RWPE2 (cell line): Measurements from ENCODE around the gene PPM1L.

Experiments
- ATAC-seq: fragments of 200-7000 bp; cut with Tn5 transposase; 3 replicates; pipeline ENCODE4 v1.9.1; 2021; ENCODE audit warnings: low read depth
- DNase-seq: peaks from one replicate; pipeline ENCODE4 v3.0.0-alpha.2; 2020; ENCODE audit warnings: low spot score
- H3K27ac ChIP-seq: fragments of 450-650 bp; 2 replicates; pipeline ENCODE4 v1.5.1; 2017; ENCODE audit warnings: mild to moderate bottlenecking; ENCODE audit not compliant: poor library complexity, severe bottlenecking
- H3K27me3 ChIP-seq: fragments of 250-450 bp; sonication (Bioruptor Pico); 2 replicates; pipeline ENCODE4 v1.5.1; 2021; ENCODE audit warnings: mild to moderate bottlenecking, moderate library complexity; ENCODE audit not compliant: insufficient read depth, poor library complexity, severe bottlenecking
- H3K36me3 ChIP-seq: fragments of 250-450 bp; sonication (Bioruptor Pico); 2 replicates; pipeline ENCODE4 v1.5.1; 2020; ENCODE audit warnings: low read depth, mild to moderate bottlenecking, moderate library complexity
- H3K4me1 ChIP-seq: fragments of 250-450 bp; sonication (Bioruptor Pico); 2 replicates; pipeline ENCODE4 v1.5.1; 2021; ENCODE audit warnings: mild to moderate bottlenecking, moderate library complexity; ENCODE audit not compliant: insufficient read depth, poor library complexity, severe bottlenecking
- H3K4me3 ChIP-seq: fragments of 250-450 bp; sonication (Bioruptor Pico); 2 replicates; pipeline ENCODE4 v1.5.1; 2021; ENCODE audit warnings: mild to moderate bottlenecking, moderate library complexity; ENCODE audit not compliant: severe bottlenecking
- H3K9me3 ChIP-seq: fragments of 250-450 bp; sonication (Bioruptor Pico); 2 replicates; pipeline ENCODE4 v1.5.1; 2021; ENCODE audit warnings: mild to moderate bottlenecking, moderate library complexity; ENCODE audit not compliant: severe bottlenecking
- CTCF ChIP-seq: fragments of 450-650 bp; IDR thresholded peaks from one replicate; pipeline ENCODE4 v1.5.1; 2017; ENCODE audit warnings: mild to moderate bottlenecking, moderate library complexity; ENCODE audit not compliant: poor library complexity, severe bottlenecking

The PPM1L gene

GRCh38 chr3:160809453-160809852 is 53.4 kb downstream of the PPM1L start:
- Histone ChIP-seq H3K9me3 (no peaks in the 10 kb centered on the region), H3K27me3 (no peaks in the 10 kb centered on the region), H3K36me3 (no peaks in the 10 kb centered on the region), H3K27ac (no peak overlapping the region), H3K4me1 (no peaks in the 10 kb centered on the region), H3K4me3 (no peak overlapping the region)
- TF ChIP-seq CTCF, result no peak
- ATAC-seq (no peak), DNase-seq (no peak)

- DNase-seq, result no peak
- TF ChIP-seq CTCF, result no peak
- Histone ChIP-seq H3K4me3 (no peak overlapping the region), H3K9me3 (no peaks in the 10 kb centered on the region), H3K27me3 (no peaks in the 10 kb centered on the region), H3K4me1 (no peaks in the 10 kb centered on the region), H3K36me3 (no peaks in the 10 kb centered on the region), H3K27ac (no peak overlapping the region)
- no peak for ATAC-seq
Observed at GRCh38 chr3:160810362-160811236, 54.6 kb downstream of the PPM1L start.

- Histone ChIP-seq H3K4me3 (no peak overlapping the region), H3K27me3 (no peaks in the 10 kb centered on the region), H3K4me1 (no peaks in the 10 kb centered on the region), H3K9me3 (no peaks in the 10 kb centered on the region), H3K36me3 (no peaks in the 10 kb centered on the region), H3K27ac (no peak overlapping the region)
- TF ChIP-seq CTCF, result no peak
- no peak for DNase-seq
- ATAC-seq, result no peak
Observed at GRCh38 chr3:160811237-160811548, 55.2 kb downstream of the PPM1L start.

GRCh38 chr3:160812304-160812703 is 56.3 kb downstream of the PPM1L start:
- ATAC-seq (no peak), DNase-seq (no peak)
- Histone ChIP-seq H3K27ac (no peak overlapping the region), H3K27me3 (no peaks in the 10 kb centered on the region), H3K36me3 (no peaks in the 10 kb centered on the region), H3K4me1 (no peaks in the 10 kb centered on the region), H3K9me3 (no peaks in the 10 kb centered on the region), H3K4me3 (no peak overlapping the region)
- no peak for TF ChIP-seq CTCF

GRCh38 chr3:160815280-160815679 is 59.2 kb downstream of the PPM1L start:
- no peaks in the 10 kb centered on the region for H3K4me1 ChIP-seq
- no peaks in the 10 kb centered on the region for H3K36me3 ChIP-seq
- H3K27me3 ChIP-seq, result no peaks in the 10 kb centered on the region
- ATAC-seq (no peak), DNase-seq (no peak)
- H3K9me3 ChIP-seq, result no peaks in the 10 kb centered on the region
- no peak overlapping the region for H3K27ac ChIP-seq
- H3K4me3 ChIP-seq, result no peak overlapping the region
- no peak for TF ChIP-seq CTCF
